Osteocyte (in vitro differentiated cells): Measurements from ENCODE around the gene SMAD3. TPM values are rescaled to one million over a fixed set of nuclear protein-coding genes. Genes with fewer than 3 reads are reported as not detected.
"Not testable (repeated sequence)": the region's sequence is repeated elsewhere in the genome, so short reads cannot be mapped to it uniquely, and the experiment has no call there.

ENCODE experiments used
- DNase-seq: peaks from one replicate; pipeline ENCODE4 v3.0.0; 2021; ENCODE audit warnings: mixed read lengths; ENCODE audit not compliant: unreplicated experiment; ENCODE audit errors: extremely low spot score
- H3K27ac Mint-ChIP-seq: one replicate; pipeline ENCODE4 v1.8.0; 2021; ENCODE audit warnings: mild to moderate bottlenecking, mixed read lengths; ENCODE audit not compliant: unreplicated experiment
- H3K27me3 Mint-ChIP-seq: one replicate; pipeline ENCODE4 v1.8.0; 2021; ENCODE audit warnings: mixed read lengths; ENCODE audit not compliant: unreplicated experiment
- H3K36me3 Mint-ChIP-seq: one replicate; pipeline ENCODE4 v1.8.0; 2021; ENCODE audit warnings: mixed read lengths; ENCODE audit not compliant: unreplicated experiment
- H3K4me1 Mint-ChIP-seq: one replicate; pipeline ENCODE4 v1.8.0; 2021; ENCODE audit warnings: mixed read lengths; ENCODE audit not compliant: unreplicated experiment
- H3K4me3 Mint-ChIP-seq: one replicate; pipeline ENCODE4 v1.8.0; 2021; ENCODE audit warnings: mild to moderate bottlenecking, moderate library complexity, mixed read lengths; ENCODE audit not compliant: unreplicated experiment
- H3K9me3 Mint-ChIP-seq: one replicate; pipeline ENCODE4 v1.8.0; 2021; ENCODE audit warnings: mixed read lengths; ENCODE audit not compliant: unreplicated experiment
- total RNA-seq: library from RNA; stranded (reverse); gene quantifications from 2 replicates; pipeline ENCODE4 v1.2.1, GENCODE V29; 2021
- TF ChIP-seq, protein P1 (sequence below): fragments of 200-600 bp; sonication (generic); IDR thresholded peaks from 2 replicates; pipeline ENCODE4 v1.5.0; 2021; ENCODE audit warnings: antibody characterized with exemption, mild to moderate bottlenecking, moderate library complexity

The SMAD3 gene
- total RNA-seq, 1 donor from 2014 or later: 39.7 TPM

DNA sequence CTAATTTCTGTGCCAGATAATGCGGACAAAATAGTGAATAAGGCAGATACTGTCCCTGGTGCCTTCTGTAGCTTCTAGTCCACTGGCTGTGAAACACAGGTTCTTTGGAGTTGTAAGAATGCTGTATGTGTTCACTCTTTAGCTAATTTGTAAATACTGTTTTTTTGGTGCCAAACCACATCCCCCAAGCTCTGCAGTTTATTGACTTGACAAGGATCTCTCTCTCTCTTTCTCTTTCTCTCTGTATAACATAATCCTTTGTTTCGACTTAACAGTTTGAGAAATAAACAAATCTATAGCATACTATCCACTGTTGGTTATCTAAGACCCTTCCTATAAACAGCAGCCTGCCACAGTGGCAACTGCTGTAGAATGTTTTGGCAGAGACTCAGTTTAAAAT lies 7.6 kb downstream of the SMAD3 start:
- Mint-ChIP-seq H3K4me1 (peaks cover 70% of the 10 kb centered on the region), H3K27ac (peak overlapping the region; percentile 14), H3K27me3 (no peaks in the 10 kb centered on the region)

DNA sequence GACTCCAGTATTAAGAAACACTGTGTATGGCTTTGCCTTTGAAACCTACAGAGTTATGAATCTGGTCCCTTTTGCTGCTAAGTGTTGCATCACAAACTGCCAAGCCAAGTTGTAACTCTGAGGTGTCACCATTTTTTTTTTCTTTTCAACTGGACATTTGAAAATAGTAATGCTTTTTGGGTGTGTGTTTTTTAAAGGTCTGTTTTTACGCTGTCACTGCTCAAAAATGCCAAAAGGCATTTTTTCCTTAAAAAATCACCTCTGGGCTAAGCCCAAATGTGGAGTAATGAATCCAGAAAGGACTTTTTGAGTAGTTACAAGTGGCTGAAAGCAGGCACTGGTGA lies 9.5 kb downstream of the SMAD3 start:
- no peak for DNase-seq
- Mint-ChIP-seq H3K4me3 (no peak overlapping the region), H3K36me3 (peaks cover 8% of the 10 kb centered on the region), H3K4me1 (peaks cover 63% of the 10 kb centered on the region), H3K9me3 (no peaks in the 10 kb centered on the region), H3K27ac (no peak overlapping the region), H3K27me3 (no peaks in the 10 kb centered on the region)
- TF ChIP-seq, protein P1, sequence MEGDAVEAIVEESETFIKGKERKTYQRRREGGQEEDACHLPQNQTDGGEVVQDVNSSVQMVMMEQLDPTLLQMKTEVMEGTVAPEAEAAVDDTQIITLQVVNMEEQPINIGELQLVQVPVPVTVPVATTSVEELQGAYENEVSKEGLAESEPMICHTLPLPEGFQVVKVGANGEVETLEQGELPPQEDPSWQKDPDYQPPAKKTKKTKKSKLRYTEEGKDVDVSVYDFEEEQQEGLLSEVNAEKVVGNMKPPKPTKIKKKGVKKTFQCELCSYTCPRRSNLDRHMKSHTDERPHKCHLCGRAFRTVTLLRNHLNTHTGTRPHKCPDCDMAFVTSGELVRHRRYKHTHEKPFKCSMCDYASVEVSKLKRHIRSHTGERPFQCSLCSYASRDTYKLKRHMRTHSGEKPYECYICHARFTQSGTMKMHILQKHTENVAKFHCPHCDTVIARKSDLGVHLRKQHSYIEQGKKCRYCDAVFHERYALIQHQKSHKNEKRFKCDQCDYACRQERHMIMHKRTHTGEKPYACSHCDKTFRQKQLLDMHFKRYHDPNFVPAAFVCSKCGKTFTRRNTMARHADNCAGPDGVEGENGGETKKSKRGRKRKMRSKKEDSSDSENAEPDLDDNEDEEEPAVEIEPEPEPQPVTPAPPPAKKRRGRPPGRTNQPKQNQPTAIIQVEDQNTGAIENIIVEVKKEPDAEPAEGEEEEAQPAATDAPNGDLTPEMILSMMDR: no peak

More for the DNA sequence above, 7.6 kb downstream of the SMAD3 start:
- no peaks in the 10 kb centered on the region for H3K9me3 Mint-ChIP-seq
- TF ChIP-seq, protein P1: no peak
- DNase-seq: no peak
- H3K4me3 Mint-ChIP-seq: no peak overlapping the region
- peaks cover 8% of the 10 kb centered on the region for H3K36me3 Mint-ChIP-seq

DNA sequence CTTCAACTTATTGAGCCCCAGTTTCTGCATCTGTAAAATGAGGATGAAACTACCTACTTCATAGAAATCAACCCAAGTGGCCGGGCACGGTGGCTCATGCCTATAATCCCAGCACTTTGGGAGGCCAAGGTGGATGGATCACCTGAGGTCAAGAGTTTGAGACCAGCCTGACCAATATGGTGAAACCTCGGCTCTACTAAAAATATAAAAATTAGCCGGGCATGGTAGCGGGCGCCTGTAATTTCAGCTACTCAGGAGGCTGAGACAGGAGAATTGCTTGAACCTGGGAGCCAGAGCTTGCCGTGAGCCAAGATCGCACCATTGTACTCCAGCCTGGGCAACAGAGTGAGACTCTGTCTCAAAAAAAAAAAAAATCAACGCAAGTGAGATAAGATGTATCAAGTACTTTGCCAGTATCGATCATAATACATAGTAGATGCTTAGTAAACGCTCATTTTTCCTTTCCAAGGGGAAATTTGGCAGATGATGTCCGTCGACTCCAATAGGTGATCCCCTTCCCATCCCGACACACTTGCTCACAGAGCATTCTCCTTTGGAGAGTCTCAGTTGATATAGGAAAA lies 10.2 kb downstream of the SMAD3 start:
- not testable (repeated sequence) for DNase-seq, H3K9me3 Mint-ChIP-seq, H3K4me3 Mint-ChIP-seq, H3K36me3 Mint-ChIP-seq, H3K27me3 Mint-ChIP-seq
- Mint-ChIP-seq H3K27ac (peak overlapping the region; percentile 60), H3K4me1 (peaks cover 65% of the 10 kb centered on the region)

DNA sequence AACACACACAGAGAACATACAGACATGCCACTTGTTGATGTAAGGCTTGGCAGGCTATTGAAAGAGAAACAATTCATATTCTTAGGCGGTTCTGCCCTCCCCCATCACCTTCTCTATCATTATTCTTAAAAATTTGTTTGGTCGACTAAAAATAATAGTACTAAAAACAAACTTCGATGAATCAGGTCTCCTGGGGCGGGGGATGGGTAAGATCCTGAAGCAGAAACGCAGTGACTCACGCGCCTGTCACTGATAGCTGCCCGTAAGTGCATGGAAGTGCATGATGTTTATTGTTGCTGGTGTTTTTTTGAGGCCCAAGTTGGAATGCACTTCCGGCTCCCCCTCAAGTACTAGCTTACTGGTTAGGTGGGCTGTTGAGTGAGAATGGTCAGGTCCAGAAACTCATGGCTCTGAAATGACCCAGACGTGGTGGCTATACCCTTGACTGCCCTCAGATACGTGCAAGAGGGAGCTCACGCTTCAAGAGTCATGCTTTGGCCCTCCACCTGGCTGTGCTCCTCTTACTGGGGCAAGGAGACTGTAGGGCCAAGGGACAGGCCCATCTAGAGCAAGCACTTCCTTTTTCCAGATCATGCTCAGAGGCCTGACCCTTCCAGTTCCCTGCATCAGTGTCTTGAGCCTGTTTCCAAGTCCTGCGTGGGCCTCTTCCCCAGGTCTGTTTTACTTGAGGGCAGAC lies 10.9 kb downstream of the SMAD3 start:
- H3K9me3 Mint-ChIP-seq: no peaks in the 10 kb centered on the region
- H3K27me3 Mint-ChIP-seq: no peaks in the 10 kb centered on the region
- no peak overlapping the region for H3K4me3 Mint-ChIP-seq
- no peak for DNase-seq
- TF ChIP-seq, protein P1: no peak
- peaks cover 5% of the 10 kb centered on the region for H3K36me3 Mint-ChIP-seq
- H3K4me1 Mint-ChIP-seq: peaks cover 67% of the 10 kb centered on the region
- peak overlapping the region; percentile 60 for H3K27ac Mint-ChIP-seq

DNA sequence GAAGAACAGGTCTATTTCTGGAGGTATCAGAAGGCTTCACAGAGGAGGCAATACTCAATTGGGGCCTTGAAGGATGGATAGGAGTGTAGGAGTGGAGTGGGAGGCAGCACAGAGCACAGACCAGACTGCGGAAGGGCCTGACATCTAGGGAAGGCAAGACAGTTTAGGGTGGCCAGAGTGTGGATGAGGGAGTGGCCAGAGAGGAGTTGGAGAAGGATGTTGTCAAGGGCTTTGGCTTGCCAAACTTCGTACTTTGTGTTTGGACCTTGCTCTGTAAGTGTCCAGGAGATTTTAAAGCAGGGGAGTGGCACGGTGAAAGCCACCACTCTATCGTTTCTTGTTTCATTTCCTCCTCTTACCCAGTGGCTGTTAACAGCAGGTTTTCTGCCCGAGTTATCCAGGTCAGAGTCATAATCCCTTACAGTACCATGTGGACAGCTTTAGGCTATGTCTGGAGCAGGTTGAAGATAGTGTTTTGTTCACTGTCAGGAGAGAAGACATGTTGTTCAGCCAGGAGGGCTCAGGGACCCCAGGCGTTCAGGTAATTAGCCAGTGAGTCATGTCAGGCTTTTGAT lies 12.3 kb downstream of the SMAD3 start:
- DNase-seq: no peak
- TF ChIP-seq, protein P1: no peak
- Mint-ChIP-seq H3K9me3 (no peaks in the 10 kb centered on the region), H3K27me3 (no peaks in the 10 kb centered on the region), H3K27ac (no peak overlapping the region), H3K4me1 (peaks cover 80% of the 10 kb centered on the region), H3K36me3 (peaks cover 3% of the 10 kb centered on the region), H3K4me3 (no peak overlapping the region)
